Measurements from ENCODE around the gene TSPEAR.

GRCh38 chr21:44466996-44467858, 244.1 kb downstream of the TSPEAR start:
- TF ChIP-seq POLR2A (IDR thresholded peaks at IDR 0.05; ENCODE audit: low read depth, low read length): no peak
- TF ChIP-seq POLR2AphosphoS5 (IDR thresholded peaks at IDR 0.05; ENCODE audit: low read depth, low read length): no peak
- TF ChIP-seq TAF1 (IDR thresholded peaks at IDR 0.05; ENCODE audit: low read depth, low read length): no peak
- TF ChIP-seq SPI1 (IDR thresholded peaks at IDR 0.05; ENCODE audit: low read depth, low read length): no peak
- no peak for TF ChIP-seq PAX5 (IDR thresholded peaks at IDR 0.05; ENCODE audit: insufficient read depth, low read length, severe bottlenecking)
